Stimulated activated CD4-positive, alpha-beta T cell treated with anti-CD3 and anti-CD28 coated beads, Interleukin-2, amount 100 ng/mL, for 48 hours (primary cell): Measurements from ENCODE around the gene TYW5.

ENCODE experiments used
- DNase-seq, 2 donors: peaks; one replicate each; pipeline ENCODE4 v3.0.0-alpha.2; 2020

The TYW5 gene

GRCh38 chr2:199972088-199972626 is 16.9 kb upstream of the TYW5 start:
- DNase-seq, result no peak

DNA sequence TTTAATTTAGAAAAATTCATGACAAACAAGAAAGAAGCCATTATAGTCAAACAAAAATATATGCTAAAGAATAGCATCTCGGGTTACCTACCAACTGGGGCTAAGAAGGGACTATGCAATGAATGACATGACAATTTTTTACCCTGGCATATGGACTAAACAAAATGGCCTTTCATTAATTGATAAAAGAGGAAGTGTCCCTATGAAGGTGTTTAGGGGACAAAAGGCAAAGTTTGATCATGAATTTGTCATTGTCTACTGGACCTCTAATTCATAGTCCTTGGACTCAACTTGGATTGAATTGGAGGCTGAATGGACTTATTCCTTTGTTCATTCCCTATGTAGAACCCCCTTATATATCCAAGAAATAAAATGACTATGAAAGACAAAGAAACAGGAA is 12.8 kb upstream of the TYW5 start:
- DNase-seq, result no peak

DNA sequence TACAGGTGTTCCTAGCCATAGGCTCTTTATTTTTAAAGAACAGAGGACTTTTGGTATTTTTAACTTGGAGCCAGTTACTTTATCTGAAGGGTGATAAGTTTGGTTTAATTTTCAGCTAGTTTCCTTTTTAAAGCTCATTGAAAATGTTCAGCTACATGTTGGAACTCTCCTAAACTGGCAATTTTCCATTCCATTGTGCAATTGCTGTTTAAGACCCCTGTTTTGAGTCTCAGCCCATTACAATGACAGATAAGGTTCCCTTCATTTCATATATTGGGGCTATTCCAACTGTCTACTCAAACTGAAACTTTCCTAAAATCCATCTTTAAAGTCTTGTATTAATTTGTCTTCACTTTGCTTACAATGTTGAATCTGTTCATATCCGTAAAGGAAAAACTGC is 11.7 kb upstream of the TYW5 start:
- no peak for DNase-seq

GRCh38 chr2:199966405-199966804 is 11.1 kb upstream of the TYW5 start:
- DNase-seq, result no peak

DNA sequence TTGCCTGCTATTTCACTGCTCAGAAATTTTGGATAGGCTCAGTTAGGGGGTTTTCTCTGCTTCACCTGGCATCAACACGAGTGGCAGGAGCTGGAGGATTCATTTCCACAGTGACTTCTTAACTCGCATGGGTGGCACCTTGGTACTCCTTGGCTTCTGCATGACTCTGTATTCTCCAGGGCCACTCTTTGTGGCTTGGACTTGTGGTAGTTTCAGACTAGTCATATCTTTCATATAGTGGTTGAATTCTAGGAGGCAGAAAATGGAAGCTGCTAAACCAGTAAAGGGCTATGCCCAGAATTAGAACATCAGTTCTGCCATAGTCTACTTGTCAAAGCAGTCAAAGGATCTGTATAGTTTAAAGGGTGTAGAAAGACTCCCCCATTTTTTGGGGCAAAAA is 6.9 kb upstream of the TYW5 start:
- no peak for DNase-seq

GRCh38 chr2:199958014-199958413 is 2.7 kb upstream of the TYW5 start:
- DNase-seq, result no peak

DNA sequence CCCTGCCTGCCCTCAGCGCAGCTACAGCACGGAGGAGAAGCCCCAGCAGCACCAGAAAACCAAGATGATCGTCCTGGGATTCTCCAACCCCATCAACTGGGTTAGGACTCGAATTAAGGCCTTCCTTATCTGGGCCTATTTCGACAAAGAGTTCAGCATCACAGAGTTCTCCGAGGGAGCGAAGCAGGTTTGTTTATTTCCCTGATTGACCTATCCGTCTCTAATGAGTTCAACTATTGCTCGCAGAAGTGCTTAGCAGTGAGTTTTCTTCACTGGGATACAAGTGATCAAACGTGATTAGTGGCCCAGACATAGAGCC is 730 bp upstream of the TYW5 start:
- DNase-seq, result no peak

DNA sequence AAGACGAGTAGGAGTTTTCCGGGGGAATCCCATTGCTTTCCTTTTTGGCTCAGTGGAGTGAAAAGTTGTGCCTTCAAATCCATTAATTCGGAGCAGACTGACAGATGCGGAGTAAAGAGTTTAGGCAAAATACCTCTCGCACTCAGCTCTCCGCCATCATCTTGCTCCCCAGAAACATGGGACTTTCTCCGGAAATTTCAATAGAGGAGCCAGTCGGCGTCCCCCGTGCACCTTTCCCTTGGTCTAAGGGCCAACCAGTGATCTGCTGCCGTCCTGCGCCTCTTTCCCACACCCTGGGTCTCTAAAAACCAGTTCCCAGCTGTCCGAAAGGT is 318 bp downstream of the TYW5 start:
- no peak for DNase-seq

DNA sequence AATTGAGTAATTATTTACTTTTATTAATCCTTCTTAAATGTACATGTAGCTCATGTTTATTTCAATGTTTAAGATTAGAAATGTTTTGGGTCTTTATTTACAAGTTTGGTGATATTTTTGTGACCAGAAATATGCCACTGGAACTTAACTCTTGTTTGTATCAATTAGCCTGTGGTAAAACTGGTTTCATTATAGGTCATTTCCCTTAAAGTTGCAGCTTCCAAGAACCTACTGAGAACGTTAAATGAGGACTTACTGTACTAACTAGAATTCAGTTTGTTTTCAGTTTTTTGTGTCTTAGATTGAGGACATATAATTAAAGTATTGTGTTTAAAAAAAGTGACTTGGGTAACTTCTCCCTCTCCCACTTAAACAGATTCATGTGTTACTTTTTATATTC is 4.3 kb downstream of the TYW5 start:
- DNase-seq, result no peak

GRCh38 chr2:199950396-199950795 is 4.9 kb downstream of the TYW5 start:
- DNase-seq, result no peak

DNA sequence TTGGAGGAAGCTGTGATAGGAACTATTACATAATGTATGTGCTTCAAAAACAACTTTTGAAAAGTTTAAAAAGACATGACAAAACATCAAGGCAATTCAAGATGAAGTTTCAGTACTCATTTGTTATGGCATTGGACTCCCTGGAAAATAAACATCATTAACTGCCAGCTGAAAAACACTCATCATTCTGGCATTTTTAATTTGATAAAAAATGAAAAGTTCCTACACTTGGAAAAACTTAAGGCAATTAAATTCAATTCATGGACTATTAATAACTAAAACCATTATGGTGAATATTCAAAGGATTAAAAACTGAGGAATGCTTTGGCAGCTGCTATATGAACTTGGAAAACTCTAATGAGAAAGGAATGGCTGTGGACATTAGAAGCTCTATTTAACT is 8.5 kb downstream of the TYW5 start:
- no peak for DNase-seq

- DNase-seq, result no peak
Measured at GRCh38 chr2:199946196-199946595, 9.1 kb downstream of the TYW5 start.

GRCh38 chr2:199943373-199943772 is 11.9 kb downstream of the TYW5 start:
- DNase-seq, result no peak

- DNase-seq, result no peak
Measured at GRCh38 chr2:199940373-199940772, 14.9 kb downstream of the TYW5 start.

DNA sequence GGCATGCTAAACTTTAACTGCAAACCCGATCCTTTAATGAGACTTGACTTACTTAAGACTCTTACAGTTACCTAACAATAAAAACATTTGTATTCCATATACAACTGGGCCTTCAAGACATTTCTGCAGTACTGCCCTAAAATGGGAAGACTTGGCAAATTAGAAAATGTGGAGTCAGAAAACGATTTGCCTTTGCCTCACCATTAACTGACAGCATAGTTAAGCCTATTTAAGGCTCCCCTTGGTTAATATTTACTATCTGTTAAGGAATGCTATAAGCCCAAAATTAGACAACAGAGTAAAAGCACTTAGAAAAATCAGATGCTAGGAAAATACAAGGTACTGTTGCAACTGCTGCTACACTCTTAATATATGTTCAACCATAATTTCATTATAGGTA is 18.7 kb downstream of the TYW5 start:
- DNase-seq, result no peak

DNA sequence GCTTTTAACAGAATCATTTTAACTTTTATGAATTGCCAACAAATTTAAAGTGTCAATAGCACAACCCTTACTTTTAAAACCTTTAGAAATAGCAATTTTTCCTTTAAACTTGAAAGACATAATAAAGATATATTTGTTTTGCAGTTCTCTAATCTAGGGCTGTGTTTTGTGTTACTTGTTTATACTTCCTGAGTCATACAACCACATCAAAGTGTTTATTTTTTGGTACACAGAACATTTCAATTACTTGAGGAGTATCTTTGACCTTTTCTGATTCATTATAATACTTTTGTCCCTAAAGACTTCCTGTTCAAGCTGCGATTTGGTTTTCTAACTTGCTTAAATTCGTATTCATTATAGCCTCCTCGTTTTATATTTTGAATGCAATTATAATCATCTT is 21.8 kb downstream of the TYW5 start:
- no peak for DNase-seq

DNA sequence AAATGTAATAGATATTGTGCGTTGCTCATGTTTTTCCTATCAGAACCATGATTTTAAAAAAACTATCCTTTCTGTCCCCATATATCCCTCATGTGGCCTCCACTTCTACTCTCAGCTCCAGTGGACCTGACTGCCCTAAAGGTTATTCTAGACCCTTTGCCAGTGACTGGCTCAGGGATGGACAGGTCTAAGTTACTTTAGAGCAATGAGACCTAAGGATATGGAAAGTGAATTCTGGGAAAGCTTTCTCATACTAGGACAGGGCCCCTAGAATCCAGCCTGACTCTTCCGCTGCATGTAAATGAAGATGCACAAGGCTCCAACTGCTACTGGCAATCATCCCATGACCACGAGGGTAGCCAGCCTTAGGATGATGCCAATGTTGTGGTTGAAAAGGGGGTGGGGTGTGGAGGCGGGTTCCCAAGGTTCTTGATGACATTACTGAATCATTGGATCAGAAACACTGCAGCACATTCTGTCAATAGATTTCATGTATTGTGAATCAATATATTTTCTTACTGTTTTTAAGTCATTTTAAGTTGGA is 22.9 kb downstream of the TYW5 start:
- no peak for DNase-seq

DNA sequence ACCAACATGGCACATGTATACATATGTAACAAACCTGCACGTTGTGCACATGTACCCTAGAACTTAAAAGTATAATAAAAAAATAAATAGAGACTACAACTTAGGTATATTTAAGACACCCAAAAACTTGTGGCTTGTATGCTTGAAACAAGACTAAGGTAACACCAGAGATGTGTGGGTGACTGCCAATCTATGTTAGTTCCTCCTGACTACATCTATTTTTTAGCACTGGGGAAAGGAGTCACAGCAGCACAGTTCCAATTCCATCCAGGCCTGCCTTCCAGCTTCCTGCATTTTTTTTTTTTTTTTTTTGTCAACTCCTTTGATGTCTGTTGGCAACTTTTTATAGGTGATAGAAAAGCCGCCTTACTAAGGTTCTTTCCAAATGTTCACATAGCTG is 26.0 kb downstream of the TYW5 start:
- no peak for DNase-seq

GRCh38 chr2:199928626-199929025 is 26.7 kb downstream of the TYW5 start:
- no peak for DNase-seq

DNA sequence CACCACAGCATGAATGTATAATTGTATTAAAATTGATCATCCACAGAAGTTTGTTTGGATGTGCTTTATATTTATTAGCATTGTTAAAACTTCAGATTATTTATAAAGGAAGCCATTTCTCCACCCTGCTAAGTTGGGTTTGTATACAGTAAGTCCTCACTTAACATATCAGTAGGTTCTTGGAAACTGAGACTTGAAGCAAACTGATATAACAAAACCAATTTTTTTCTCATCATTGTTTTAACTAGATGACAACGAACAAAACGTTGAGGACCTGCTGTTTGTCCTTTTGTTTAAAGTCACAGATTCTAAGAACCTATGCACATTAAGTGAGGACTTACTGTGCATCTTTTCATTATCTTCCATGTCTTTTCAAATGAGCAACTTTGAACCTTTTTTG is 27.1 kb downstream of the TYW5 start:
- DNase-seq, result no peak

DNA sequence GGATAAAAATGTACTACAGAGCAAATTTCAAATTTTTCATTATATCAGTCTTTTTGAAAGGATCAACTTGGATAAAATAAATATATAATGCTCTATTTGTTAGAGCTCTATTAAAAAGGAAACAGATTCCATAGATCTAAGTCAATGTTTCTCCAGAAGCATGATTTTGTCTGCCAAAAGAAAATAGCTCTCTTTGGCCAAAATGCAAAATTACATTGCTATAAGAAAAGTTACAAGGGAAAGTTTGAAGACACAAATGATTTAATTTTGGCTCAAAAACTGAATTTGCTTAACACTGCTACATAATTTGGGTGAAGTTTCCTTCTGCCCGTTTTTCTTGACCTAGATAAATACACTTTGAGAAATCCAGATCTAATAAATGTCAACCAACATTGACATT is 28.5 kb downstream of the TYW5 start:
- DNase-seq, result no peak

GRCh38 chr2:199923924-199924323 is 31.4 kb downstream of the TYW5 start:
- DNase-seq, result no peak

GRCh38 chr2:199922856-199923255 is 32.4 kb downstream of the TYW5 start:
- no peak for DNase-seq

- no peak for DNase-seq
Measured at GRCh38 chr2:199916980-199917379, 38.3 kb downstream of the TYW5 start.

GRCh38 chr2:199914372-199914958 is 40.8 kb downstream of the TYW5 start:
- no peak for DNase-seq
